Right ventricle myocardium inferior (tissue), 1 donor: ENCODE results near the gene NPIPB2. TPM values are rescaled to one million over a fixed set of nuclear protein-coding genes. Genes with fewer than 3 reads are reported as not detected.

Experiments used
- ATAC-seq: fragments of 200-7000 bp; cut with Tn5 transposase; one replicate; pipeline ENCODE4 v1.9.1; 2020; ENCODE audit warnings: mild to moderate bottlenecking, moderate library complexity
- DNase-seq: peaks from one replicate; pipeline ENCODE4 v3.0.0; 2021; ENCODE audit errors: missing footprints
- intact Hi-C: fragments of 100-400 bp; cut with DNase I; formaldehyde crosslinking; loops from one replicate; pipeline ENCODE4 v1.11.0; 2022
- total RNA-seq: library from RNA; stranded (reverse); fragmentation: NEBNext Ultra II Directional; extraction: Animal tissue kit (Norgen Biotek cat#: 25700); gene quantifications from one replicate; pipeline ENCODE4 v1.2.1, GENCODE V29; 2021
- donor health status: DM: no; HTN: yes; CAD: no; lungs with severe emphysema.

Gene NPIPB2
- total RNA-seq, 1 donor from 2014 or later = 0.73 TPM

- DNase-seq (no peak), ATAC-seq (no peak)
- intact Hi-C loops = no loop called here
Observed at GRCh38 chr16:11913425-11914079, 28.3 kb downstream of the NPIPB2 start.

DNA sequence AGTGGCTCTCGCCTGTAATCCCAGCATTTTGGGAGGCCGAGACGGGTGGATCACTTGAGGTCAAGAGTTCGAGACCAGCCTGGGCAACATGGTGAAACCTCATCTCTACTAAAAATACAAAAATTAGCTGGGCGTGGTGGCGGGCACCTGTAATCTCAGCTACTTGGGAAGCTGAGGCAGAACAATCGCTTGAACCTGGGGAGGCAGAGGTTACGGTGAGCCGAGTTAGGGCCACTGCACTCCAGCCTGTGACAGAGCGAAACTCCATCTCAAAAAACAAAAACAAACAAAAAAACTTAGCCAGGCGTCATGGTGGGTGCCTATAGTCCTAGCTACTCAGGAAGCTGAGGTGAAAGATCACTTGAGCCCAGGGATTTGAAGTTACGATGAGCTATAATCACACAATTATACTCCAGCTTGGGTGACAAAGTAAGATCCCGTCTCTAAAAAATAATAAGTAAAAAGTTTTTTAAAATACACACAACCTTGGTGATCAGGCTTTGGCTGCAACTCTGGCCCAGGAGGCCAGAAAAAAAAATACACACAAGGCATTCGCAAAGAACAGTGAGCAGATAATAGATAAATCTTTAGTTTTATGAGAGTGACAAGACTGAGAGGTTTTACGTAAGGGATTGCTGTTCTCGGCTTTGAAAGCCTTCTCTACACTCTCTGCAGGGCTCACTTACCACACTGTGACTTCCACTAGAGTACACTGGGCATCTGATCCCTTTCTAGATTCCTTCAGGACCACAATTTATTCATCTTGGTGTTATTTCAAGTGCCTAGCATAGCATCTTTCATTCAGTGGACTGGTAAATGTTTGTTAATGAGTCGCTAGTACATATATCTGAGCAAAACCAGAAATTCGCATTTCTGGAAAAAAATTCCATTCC is 31.9 kb downstream of the NPIPB2 start:
- intact Hi-C loops = loop anchor here (5.0 kb wide), 1 partner anchor 38 kb away; no protein-coding TSS in a partner anchor
- DNase-seq = no peak
- ATAC-seq = no peak

DNA sequence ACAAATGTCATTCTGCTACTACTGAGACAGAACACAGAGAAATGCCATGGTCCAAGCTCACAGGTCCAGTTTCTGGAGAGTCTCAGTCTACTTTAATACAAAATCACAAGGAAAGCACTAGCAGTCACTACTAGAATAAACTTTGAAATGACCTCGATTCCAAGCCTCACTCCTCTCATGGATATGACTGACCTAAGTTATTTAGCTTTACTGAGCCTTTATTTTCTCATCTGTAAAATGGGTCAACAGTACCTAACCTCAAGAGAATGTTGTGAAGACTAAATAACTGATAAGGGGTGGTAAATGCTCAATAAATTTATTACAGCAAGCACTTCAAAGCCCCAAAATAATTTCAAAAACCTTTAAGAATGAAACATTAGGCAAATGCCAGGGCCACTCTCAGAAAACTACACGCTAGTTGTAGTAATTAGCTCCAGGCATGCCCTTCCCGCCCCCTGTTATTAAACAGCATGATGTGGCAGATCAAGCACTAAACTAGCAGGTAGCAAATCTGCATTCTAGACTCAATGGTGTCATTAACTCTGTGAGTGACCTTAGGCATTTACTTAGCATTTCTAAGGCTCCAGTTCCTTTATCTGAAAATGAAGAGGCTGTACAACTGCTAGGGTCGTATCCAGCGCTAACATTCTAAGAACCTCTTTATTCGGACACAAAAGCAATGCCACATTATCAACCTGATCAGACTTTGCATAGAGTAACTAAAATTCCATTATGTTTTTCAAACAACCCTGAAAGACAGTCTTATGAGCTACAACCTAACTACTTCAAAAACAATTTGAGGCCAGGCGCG is 34.5 kb downstream of the NPIPB2 start:
- DNase-seq (no peak), ATAC-seq (no peak)
- intact Hi-C loops = loop anchor here (5.0 kb wide), 1 partner anchor 35 kb away; no protein-coding TSS in a partner anchor

- DNase-seq (no peak), ATAC-seq (no peak)
Observed at GRCh38 chr16:11903906-11904305, 37.9 kb downstream of the NPIPB2 start.

GRCh38 chr16:11901091-11901490 is 40.8 kb downstream of the NPIPB2 start:
- no peak for ATAC-seq
- intact Hi-C loops = no loop called here
- no peak for DNase-seq

More at GRCh38 chr16:11903906-11904305, 37.9 kb downstream of the NPIPB2 start:
- intact Hi-C loops = no loop called here

- ATAC-seq (no peak), DNase-seq (no peak)
- intact Hi-C loops = no loop called here
Observed at GRCh38 chr16:11896486-11897176, 45.2 kb downstream of the NPIPB2 start.

DNA sequence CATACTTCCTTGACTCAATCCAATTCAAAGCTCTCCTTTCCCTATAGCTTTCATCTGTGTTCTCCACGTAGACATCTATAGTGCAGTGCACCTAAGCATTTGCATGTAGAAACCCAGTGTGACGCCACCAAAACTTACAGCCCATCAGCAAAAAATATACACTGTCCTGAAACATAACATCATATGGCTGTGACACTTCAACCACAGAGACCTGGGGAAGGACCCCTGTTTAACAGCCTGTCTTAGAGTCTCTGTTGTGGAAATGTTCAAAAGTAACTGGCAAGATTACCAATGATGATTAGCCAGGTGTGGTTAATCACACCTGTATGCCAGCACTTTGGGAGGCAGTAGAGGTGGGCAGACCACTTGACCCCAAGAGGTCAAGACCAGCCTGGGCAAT is 48.3 kb downstream of the NPIPB2 start:
- intact Hi-C loops = no loop called here
- DNase-seq (no peak), ATAC-seq (no peak)

- ATAC-seq = no peak
- intact Hi-C loops = no loop called here
- no peak for DNase-seq
Observed at GRCh38 chr16:11892761-11893160, 49.1 kb downstream of the NPIPB2 start.

GRCh38 chr16:11890231-11890965 is 51.4 kb downstream of the NPIPB2 start:
- DNase-seq (no peak), ATAC-seq (no peak)
- intact Hi-C loops = no loop called here

GRCh38 chr16:11886881-11887280 is 55.0 kb downstream of the NPIPB2 start:
- ATAC-seq (no peak), DNase-seq (no peak)
- intact Hi-C loops = no loop called here

GRCh38 chr16:11884035-11884434 is 57.8 kb downstream of the NPIPB2 start:
- intact Hi-C loops = no loop called here
- ATAC-seq = no peak
- DNase-seq = no peak

DNA sequence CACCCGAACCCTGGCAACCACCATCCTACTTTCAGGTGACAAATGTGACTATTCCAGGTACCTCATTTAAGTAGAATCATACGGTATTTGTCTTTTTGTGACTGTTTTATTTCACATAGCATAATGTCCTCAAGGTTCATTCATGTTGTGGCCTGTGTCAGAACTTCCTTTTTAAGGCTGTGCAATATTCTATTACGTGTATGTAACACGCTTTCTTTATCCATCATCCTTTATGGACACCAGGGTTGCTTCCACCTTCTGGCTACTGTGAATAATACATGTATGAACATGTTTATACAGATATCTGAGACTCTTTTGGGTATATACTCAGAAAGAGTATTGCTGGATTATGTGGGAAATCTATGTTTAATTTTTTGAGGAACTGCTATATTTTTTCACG is 61.8 kb downstream of the NPIPB2 start:
- ATAC-seq (no peak), DNase-seq (no peak)
- intact Hi-C loops = no loop called here

- intact Hi-C loops = no loop called here
- ATAC-seq (no peak), DNase-seq (no peak)
Observed at GRCh38 chr16:11877374-11877773, 64.5 kb downstream of the NPIPB2 start.

Other genes starting within 250 kb of the NPIPB2 start
- gene TXNDC11, start 199.2 kb downstream of the NPIPB2 start, total RNA-seq = 20.3 TPM
- 22.6 TPM for gene ZC3H7A, start 144.8 kb downstream of the NPIPB2 start, total RNA-seq
- gene RSL1D1, start 90.5 kb downstream of the NPIPB2 start, total RNA-seq = 111 TPM
- gene GSPT1, start 26.1 kb downstream of the NPIPB2 start, total RNA-seq = 91.4 TPM
- not detected for gene TNFRSF17, start 23.2 kb upstream of the NPIPB2 start, total RNA-seq
- gene SNX29, start 34.7 kb upstream of the NPIPB2 start, total RNA-seq = 11.4 TPM